CD4-positive, alpha-beta T cell treated with Interleukin-6 at 100 ng/mL for 8 hours (primary cell): ENCODE results near the gene UTP25.
"Not testable (repeated sequence)": the region's sequence is repeated elsewhere in the genome, so short reads cannot be mapped to it uniquely, and the experiment has no call there.

ENCODE experiments used
- DNase-seq: peaks from one replicate; pipeline ENCODE4 v3.0.0-alpha.2; 2020; ENCODE audit warnings: mixed read lengths, low spot score

UTP25 gene, protein sequence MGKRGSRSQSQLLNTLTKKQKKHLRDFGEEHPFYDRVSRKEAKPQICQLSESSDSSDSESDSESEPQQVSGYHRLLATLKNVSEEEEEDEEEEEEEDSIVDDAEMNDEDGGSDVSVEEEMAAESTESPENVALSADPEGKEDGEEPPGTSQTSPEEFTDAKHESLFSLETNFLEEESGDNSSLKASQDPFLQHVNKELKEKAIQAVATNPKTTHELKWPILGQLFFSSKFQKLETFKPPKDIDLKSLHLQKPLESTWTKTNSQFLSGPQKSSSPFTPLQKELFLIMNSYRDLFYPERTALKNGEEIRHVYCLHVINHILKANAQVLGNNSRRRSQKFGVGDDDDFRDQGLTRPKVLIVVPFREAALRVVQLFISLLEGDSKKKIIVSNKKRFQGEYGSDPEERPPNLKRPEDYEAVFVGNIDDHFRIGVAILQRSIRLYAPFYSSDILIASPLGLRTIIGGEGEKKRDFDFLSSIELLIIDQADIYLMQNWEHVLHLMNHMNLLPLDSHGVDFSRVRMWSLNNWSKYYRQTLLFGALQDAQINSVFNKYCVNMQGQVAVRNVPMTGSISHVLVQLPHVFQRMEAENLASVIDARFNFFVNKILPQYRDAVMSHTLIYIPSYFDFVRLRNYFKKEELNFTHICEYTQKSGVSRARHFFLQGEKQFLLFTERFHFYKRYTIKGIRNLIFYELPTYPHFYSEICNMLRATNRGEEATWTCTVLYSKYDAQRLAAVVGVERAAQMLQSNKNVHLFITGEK

GRCh38 chr1:209827384-209828262 lies at the start of gene UTP25:
Gene UTP25 (plus strand): TSS chr1:209827972. CDS start chr1:209828064, 92 bp downstream.
- peak; percentile 91 for DNase-seq

- no peak for DNase-seq
These were observed 49.7 kb upstream of the UTP25 start for GRCh38 chr1:209778102-209778501.

DNA sequence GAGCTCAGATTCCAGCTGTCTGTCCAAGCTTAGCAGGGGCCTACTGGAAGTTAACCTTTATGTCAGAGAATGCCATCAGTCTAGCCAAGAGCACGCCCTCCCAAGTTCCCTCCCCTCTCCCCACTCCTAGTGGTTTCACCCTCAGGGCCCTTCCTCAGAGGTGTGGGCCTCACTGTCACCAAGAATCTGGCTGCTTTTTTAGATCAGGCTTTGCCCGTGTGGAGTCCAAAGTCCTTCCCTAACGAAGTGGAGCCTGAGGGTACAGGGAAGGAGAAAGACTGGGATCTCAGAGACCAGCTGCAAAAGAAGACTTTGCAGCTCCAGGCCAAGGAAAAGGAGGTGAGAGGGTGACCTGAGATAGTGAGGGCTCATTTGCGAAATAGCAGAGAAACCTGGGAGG lies 47.5 kb upstream of the UTP25 start:
- DNase-seq, result no peak

- no peak for DNase-seq
These were observed 44.4 kb upstream of the UTP25 start for GRCh38 chr1:209783386-209783785.

GRCh38 chr1:209784265-209785169 lies 43.3 kb upstream of the UTP25 start, which contains the start of gene C1orf74:
Gene C1orf74 (minus strand): TSS chr1:209784559. CDS start chr1:209783634, 925 bp downstream.
- peak; percentile 98 for DNase-seq

DNA sequence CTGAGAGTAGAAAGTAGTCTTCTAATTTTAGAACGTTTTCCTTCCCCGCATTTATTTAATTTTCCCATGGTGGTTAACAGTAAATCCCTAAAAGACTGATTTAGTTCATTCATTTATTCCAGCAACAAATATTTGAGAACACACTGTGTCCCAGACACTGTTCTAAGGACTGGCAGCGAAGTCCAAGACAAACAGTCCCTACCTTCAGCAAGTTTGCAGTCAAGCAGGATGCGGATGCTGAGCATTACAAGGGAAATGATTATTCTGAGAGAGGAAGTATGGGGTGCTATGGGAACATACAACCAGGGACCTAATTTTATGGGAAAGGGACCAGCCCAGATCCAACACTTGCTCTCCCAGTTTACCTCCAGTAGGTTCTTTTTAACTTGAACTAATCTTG lies 42.2 kb upstream of the UTP25 start:
- no peak for DNase-seq

DNA sequence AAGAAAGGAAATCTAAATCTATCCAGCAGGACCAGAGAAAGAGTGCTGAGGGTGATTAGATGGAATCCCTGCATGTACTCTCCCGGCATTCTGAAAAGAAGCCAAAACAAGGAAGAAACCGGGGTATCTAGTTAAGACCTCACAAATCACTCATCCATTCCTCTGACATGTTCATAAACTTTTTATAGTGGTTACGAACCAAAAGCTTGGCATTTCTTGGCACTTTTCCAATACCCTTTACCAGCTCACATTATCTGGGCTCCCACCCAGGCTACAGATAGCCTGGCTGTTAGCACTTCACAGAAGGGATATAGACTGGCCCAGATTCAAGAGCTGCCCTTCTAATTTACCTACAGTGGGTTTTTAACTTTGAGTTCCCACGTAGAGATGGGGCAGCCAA lies 41.6 kb upstream of the UTP25 start:
- DNase-seq, result no peak

- DNase-seq, result no peak
These were observed 40.2 kb upstream of the UTP25 start for GRCh38 chr1:209787551-209787950.

DNA sequence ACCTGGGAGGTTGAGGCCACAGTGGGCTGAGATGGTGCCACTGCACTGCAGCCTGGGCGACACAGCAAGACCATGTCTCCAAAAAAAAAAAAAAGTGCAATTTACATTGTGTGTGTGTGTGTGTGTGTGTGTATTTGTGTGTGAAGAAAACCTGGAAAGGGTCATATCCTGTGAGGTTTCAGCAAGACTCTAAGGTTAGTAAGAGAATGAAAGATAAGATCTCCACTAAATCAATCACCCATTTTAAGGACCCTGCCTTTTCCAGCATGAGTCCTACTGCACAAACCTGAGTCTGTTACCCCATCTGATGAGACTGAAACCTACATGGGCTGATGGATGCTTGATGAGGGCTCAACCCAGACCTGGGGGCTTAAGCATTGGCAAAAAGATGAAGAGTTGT lies 38.5 kb upstream of the UTP25 start:
- no peak for DNase-seq

- no peak for DNase-seq
These were observed 37.2 kb upstream of the UTP25 start for GRCh38 chr1:209790286-209791193.

- DNase-seq, result no peak
These were observed 35.9 kb upstream of the UTP25 start for GRCh38 chr1:209791920-209792319.

- DNase-seq, result not testable (repeated sequence)
These were observed 34.1 kb upstream of the UTP25 start for GRCh38 chr1:209793711-209794110.

DNA sequence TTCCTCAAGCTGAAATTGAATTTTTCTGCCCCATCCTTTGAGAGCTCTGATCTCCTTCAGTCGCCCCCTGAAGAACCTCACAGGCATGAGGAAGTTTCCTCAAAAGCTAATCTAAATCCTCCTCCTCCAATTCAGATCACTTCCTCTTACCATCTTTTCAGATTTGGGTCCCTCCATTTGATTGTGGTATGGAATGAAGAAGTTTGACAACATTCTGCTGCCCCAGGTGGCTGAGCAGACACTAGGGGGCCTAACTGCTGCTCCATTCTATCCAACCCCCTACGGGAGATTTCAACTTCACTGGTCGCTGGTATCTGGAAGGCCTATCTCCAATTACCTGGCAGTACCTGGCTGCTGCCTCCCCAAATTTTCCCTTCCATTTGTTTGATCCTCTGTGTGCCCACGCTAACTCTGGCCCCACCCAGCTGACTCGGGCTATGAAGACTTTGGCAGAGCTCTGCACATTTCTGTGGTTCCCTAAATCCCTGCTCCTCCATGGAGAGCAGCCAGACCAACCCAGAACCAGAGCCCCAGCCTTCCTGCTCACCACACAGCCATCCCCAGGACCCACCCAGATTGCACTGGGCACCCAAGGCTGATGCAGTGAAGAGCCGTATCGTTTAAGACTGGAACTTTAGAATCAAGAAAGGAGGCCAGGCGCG lies 29.7 kb upstream of the UTP25 start:
- no peak for DNase-seq

GRCh38 chr1:209800984-209801834 lies 26.6 kb upstream of the UTP25 start:
- no peak for DNase-seq

GRCh38 chr1:209802117-209802779 lies 25.5 kb upstream of the UTP25 start:
- no peak for DNase-seq

- no peak for DNase-seq
These were observed 25.0 kb upstream of the UTP25 start for GRCh38 chr1:209802780-209803152.

GRCh38 chr1:209803568-209803967 lies 24.2 kb upstream of the UTP25 start:
- DNase-seq, result no peak

GRCh38 chr1:209805341-209805781 lies 22.4 kb upstream of the UTP25 start:
- DNase-seq, result no peak
